GM21619 (cell line): ENCODE data around the gene FAM222B.
"Not testable (repeated sequence)": the region's sequence is repeated elsewhere in the genome, so short reads cannot be mapped to it uniquely, and the experiment has no call there.

Experiments
- ATAC-seq: cut with Tn5 transposase; IDR thresholded peaks from one replicate; pipeline ENCODE4 v1.9.1; 2021; ENCODE audit not compliant: unreplicated experiment

Gene FAM222B

DNA sequence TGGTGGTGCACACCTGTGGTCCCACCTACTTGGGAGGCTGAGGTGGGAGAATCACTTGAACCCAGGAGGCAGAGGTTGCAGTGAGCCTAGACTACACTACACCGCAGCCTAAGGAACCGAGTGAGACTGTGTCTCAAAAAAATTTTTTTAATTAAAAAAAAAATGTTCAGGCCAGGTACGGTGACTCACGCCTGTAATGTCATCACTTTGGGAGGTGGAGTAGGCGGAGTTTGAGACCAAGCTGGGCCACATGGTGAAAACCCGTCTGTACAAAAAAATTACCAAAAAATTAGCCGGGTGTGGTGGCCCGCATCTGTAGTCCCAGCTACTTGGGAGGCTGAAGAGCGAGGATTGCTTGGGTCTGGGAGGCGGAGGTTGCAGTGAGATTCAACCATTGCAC is 3.6 kb upstream of the FAM222B start:
- ATAC-seq, result no peak

GRCh38 chr17:28843816-28844148 is 1.2 kb upstream of the FAM222B start:
- no peak for ATAC-seq

- ATAC-seq, result no peak
Observed at GRCh38 chr17:28841901-28842281, 699 bp downstream of the FAM222B start.

DNA sequence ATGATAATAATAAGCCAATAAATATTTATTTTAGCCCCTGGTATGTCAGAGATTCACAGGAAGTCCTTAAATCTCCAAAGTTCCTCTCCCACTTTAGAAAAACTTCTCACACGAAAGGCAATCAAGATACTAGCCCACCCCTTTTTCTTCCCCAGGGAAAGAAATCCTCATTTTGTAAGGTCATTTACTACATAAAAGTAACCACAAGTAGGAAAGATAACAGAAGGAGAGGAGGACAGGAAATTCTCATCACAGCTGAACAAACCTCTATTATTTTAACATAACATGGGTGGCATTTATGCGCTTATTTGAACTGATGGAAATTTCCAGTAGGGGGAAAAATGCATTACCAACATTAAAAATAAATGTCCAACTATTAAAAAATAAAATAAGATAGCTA is 3.4 kb downstream of the FAM222B start:
- no peak for ATAC-seq

- ATAC-seq, result not testable (repeated sequence)
Observed at GRCh38 chr17:28836541-28836940, 6.0 kb downstream of the FAM222B start.

- no peak for ATAC-seq
Observed at GRCh38 chr17:28834420-28834819, 8.2 kb downstream of the FAM222B start.

- no peak for ATAC-seq
Observed at GRCh38 chr17:28828294-28829040, 14.1 kb downstream of the FAM222B start.

GRCh38 chr17:28827672-28828071 is 14.9 kb downstream of the FAM222B start:
- no peak for ATAC-seq

GRCh38 chr17:28819582-28819981 is 23.0 kb downstream of the FAM222B start:
- ATAC-seq, result no peak

DNA sequence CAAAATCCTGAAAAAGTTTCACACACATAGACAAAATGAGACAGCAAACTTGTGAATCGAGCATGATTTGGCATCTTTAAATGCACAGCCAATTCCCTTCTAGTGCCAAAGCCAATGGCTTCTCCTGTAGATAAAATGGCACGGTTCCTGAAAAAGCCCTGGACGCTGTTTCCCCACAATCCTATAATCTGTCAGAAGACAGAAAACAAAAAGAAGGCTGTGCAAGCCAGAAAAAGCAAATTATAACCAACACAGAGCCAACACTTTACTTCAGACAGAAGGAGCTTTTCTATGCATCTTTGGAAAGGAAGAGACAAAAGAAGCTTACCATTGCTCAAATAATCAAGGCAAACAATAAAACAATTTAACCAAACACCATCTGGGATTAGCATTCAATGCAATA is 23.8 kb downstream of the FAM222B start:
- no peak for ATAC-seq

GRCh38 chr17:28816540-28816939 is 26.1 kb downstream of the FAM222B start:
- no peak for ATAC-seq

- ATAC-seq, result no peak
Observed at GRCh38 chr17:28812748-28813377, 29.7 kb downstream of the FAM222B start.

DNA sequence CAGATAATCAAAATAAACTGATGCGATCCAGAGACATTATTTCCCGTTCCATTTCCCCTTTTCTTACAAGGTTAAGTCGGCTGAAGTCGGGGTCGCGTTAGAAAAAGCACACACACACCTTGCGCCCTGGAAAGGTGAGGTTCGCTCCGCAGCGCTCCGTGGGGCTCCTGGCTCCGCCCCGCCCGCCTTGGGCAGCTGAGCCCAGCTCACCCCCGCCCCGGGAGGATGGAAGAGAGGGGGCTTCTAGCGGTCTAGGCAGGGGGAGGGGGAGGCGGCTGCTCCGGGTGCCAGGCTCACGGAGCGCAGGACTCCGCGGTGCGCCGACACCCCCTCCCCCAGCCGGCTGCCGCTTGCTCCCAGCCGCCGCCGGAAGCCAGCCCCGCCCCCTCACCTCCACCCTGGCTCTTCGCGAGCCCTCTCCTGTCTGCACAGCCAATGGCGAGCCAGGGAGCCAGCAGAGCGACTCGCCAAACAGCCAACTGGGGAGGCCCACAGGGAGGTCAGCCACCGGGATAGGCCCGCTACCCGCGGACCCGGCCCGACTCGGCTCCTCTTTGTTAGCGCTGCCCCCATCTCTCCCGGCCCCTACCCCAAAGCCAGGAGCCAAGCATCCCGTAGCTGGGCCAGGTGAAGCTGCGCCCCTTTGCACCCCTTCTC is 30.4 kb downstream of the FAM222B start:
- peak; percentile 96 for ATAC-seq

- no peak for ATAC-seq
Observed at GRCh38 chr17:28811651-28812090, 30.9 kb downstream of the FAM222B start.

DNA sequence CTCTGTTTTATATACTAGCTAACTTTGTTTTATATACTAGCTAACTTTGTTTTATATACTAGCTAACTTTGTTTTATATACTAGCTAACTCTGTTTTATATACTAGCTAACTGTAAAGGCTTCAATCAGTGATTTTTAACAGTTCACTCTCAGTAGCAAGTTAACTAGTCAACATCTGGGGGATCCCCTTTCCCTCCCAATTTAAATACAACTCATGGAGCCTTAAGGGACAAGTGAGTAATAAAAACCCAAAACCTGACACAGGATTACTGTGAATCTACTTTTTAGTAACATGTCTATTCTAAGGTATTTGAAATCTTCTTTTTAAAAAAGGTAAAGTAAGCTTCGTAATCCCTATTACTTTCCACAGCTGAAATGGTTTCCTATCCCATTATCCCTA is 32.2 kb downstream of the FAM222B start:
- no peak for ATAC-seq

GRCh38 chr17:28807925-28808634 is 34.5 kb downstream of the FAM222B start:
- ATAC-seq, result no peak

DNA sequence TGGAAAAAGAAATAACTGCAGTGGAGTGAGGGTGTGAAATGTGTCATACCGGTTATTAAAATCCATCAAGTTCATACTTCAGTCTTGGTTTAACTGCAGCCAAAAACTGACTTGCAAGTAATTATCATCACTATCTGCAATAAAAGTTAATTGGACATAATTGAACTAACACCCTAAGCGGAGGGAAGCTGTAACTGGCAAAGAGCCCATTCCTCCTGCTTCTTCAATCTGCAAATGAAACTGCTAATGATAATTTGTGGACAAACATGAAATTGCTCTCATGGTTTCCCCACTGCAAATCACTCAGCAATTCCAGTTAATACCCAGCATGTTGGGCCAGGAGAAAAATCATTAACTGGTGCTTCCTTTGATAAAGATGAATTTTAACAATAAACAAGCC is 46.5 kb downstream of the FAM222B start:
- no peak for ATAC-seq

DNA sequence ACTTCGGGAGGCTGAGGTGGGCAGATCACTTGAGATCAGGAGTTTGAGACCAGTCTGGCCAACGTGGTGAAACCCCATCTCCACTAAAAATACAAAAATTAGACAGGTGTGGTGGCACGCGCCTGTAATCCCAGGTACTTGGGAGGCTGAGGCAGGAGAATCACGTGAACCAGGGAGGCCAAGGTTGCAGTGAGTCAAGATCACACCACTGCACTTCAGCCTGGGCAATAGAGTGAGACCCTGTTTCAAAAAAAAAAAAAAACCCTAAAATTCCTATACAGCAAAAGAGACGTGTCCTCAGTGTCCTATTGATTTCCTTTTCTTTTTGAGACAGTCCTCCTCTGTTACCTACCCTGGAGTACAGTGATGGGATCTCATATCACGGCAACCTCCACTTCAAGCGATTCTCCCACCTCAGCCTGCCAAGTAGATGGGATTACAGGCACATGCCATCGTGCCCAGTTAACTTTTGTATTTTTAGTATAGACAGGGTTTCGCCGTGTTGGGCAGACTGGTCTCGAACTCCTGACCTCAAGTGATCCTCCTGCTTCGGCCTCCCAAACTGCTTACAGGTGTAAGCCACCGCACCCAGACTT is 47.6 kb downstream of the FAM222B start:
- not testable (repeated sequence) for ATAC-seq

- ATAC-seq, result no peak
Observed at GRCh38 chr17:28792877-28793661, 49.5 kb downstream of the FAM222B start.

GRCh38 chr17:28788100-28788499 is 54.5 kb downstream of the FAM222B start:
- ATAC-seq, result no peak
